Thoracic aorta endothelial cell (primary cell): ENCODE data around the gene PLPP1. TPM values are rescaled to one million over a fixed set of nuclear protein-coding genes. Genes with fewer than 3 reads are reported as not detected.

Experiments used
- small RNA-seq: library from RNA; depleted of rRNA; stranded (forward); fragments of <200 nt; gene quantifications from one replicate; pipeline ENCODE3, GENCODE V24; 2012
- total RNA-seq: library from RNA; depleted of rRNA; stranded (reverse); fragments of >200 nt; gene quantifications from 2 replicates; pipeline ENCODE4 v1.2.3, GENCODE V29; 2012

The PLPP1 gene
- 18.4 and 24.9 TPM in 2 replicates for total RNA-seq

DNA sequence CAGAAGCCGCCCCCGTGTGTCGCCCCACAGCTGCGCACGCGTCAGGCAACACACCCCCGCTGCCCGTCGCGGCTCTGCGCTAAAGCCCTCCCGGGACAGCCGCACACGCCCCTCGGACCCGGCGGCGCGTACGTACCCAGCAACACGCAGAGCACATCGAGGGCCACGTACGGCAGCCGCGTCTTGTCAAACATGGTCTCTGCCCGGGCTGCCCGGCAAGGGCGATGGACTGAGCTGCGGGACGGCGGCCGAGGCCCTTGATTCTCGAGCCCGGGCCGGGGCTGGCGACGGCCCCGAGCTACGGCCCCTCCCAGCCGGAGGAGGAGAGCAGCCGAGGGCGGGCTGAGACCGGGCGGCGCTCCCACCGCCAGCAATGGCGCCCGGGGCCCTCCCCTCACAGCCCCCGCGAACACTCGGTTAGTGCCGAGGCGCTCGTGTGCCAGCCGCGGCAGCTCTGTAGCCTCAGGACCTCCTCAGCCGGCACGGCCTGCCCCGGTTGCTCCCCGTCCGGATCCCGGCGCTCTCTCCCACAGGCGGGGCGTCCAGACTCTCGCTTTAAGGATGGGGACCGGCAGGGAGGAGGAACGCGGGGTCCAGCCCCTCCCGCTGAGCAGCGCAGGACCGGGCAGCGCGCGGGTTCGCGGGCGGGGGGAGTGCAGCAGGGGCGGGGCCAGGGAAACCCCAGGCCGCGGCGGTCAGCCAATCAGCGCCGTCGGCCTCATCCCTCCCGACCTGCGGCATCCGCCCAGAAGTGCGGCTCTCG is at the start of gene PLPP1:
TSS of gene PLPP1 (minus strand) at position 529 of the 763 bp plus-strand sequence. CDS start at position 194, 335 bp downstream.

Small RNAs within 50 kb of the gene (small RNA-seq; reads per million reads assigned to genes)
- not detected for gene MIR5687

Other genes with a start within 250 kb of the PLPP1 start
- gene DHX29, start 227.3 kb downstream of the PLPP1 start, total RNA-seq = 60.4 and 61.2 TPM in 2 replicates
- 200 and 251 TPM in 2 replicates for gene MTREX, start 227.0 kb downstream of the PLPP1 start, total RNA-seq
- 33.6 and 45.1 TPM in 2 replicates for gene SLC38A9, start 177.4 kb upstream of the PLPP1 start, total RNA-seq
- gene DDX4, start 203.1 kb upstream of the PLPP1 start, total RNA-seq = not detected in 2 replicates